OCI-LY7 (cell line): ENCODE results near the gene SMOC2. TPM values are rescaled to one million over a fixed set of nuclear protein-coding genes. Genes with fewer than 3 reads are reported as not detected.

Experiments used
- BruUV-seq: library from RNA; stranded (reverse); fragments of 400-500 nt; replicated peaks from 2 replicates; lab custom pipeline; 2021; lab: Mats Ljungman, UMichigan
- CTCF ChIA-PET: fragments of 300-600 bp; sonication (Branson Sonifier 250); formaldehyde crosslinking; loops from one replicate; lab custom pipeline; 2022; ENCODE audit warnings: antibody characterized with exemption; ENCODE audit not compliant: unreplicated experiment; lab: Charles Lee
- POLR2A ChIA-PET: fragments of 300-600 bp; sonication (Branson Sonifier 250); formaldehyde crosslinking; loops from one replicate; lab custom pipeline; 2022; ENCODE audit warnings: antibody characterized with exemption; lab: Charles Lee
- DNase-seq: peaks from one replicate; pipeline ENCODE4 v3.0.0-alpha.2; 2015; ENCODE audit warnings: low spot score
- H2AFZ ChIP-seq: fragments of 200-600 bp; sonication (generic), shearing (Covaris generic); 2 replicates; pipeline ENCODE4 v1.6.1; 2014; ENCODE audit warnings: mild to moderate bottlenecking, antibody characterized with exemption, low read length, moderate library complexity
- H3K27ac ChIP-seq: fragments of 200-600 bp; sonication (generic); 2 replicates; pipeline ENCODE4 v1.5.1; 2014; ENCODE audit warnings: mixed run types, low read depth, mild to moderate bottlenecking, moderate library complexity, low read length, inconsistent platforms; ENCODE audit not compliant: poor library complexity, severe bottlenecking
- H3K36me3 ChIP-seq: fragments of 200-600 bp; sonication (generic); 2 replicates; pipeline ENCODE4 v1.6.1; 2014; ENCODE audit warnings: mild to moderate bottlenecking, antibody characterized with exemption, low read length, moderate library complexity, mixed read lengths; ENCODE audit not compliant: insufficient read depth
- H3K4me1 ChIP-seq: fragments of 200-600 bp; sonication (generic); 2 replicates; pipeline ENCODE4 v1.5.1; 2014; ENCODE audit warnings: mild to moderate bottlenecking, low read length; ENCODE audit not compliant: insufficient read depth, poor library complexity, severe bottlenecking
- H3K4me2 ChIP-seq: fragments of 200-600 bp; sonication (generic); 2 replicates; pipeline ENCODE4 v1.6.1; 2014; ENCODE audit warnings: mild to moderate bottlenecking, low read length
- H3K4me3 ChIP-seq: fragments of 200-600 bp; sonication (generic); 2 replicates; pipeline ENCODE4 v1.5.1; 2014; ENCODE audit warnings: mild to moderate bottlenecking, low read depth, low read length; ENCODE audit not compliant: poor library complexity, severe bottlenecking
- H3K79me2 ChIP-seq: fragments of 200-600 bp; sonication (generic); 2 replicates; pipeline ENCODE4 v1.6.1; 2016; ENCODE audit warnings: low read depth, mild to moderate bottlenecking, low read length, moderate library complexity, mixed read lengths; ENCODE audit not compliant: insufficient read depth
- H3K9me2 ChIP-seq: fragments of 200-600 bp; sonication (generic); 2 replicates; pipeline ENCODE4 v1.6.1; 2016; ENCODE audit warnings: mild to moderate bottlenecking, low read length, mixed read lengths; ENCODE audit not compliant: insufficient read depth
- H3K9me3 ChIP-seq: fragments of 200-600 bp; sonication (generic); 2 replicates; pipeline ENCODE4 v1.6.1; 2014; ENCODE audit warnings: mild to moderate bottlenecking, mixed run types, low read length, mixed read lengths
- H4K20me1 ChIP-seq: fragments of 200-600 bp; sonication (generic); 2 replicates; pipeline ENCODE4 v1.6.1; 2014; ENCODE audit warnings: mild to moderate bottlenecking, antibody characterized with exemption, low read length, moderate library complexity, mixed read lengths; ENCODE audit not compliant: insufficient read depth
- CTCF ChIP-seq: fragments of 200-600 bp; sonication (generic); conservative IDR thresholded peaks from 2 replicates; pipeline ENCODE4 v1.5.1; 2014; ENCODE audit warnings: mild to moderate bottlenecking, antibody characterized with exemption, low read length, moderate library complexity, mixed read lengths
- EZH2phosphoT487 ChIP-seq: fragments of 200-600 bp; sonication (generic); IDR thresholded peaks from 2 replicates; pipeline ENCODE4 v1.6.1; 2018; ENCODE audit warnings: low read depth, borderline replicate concordance, mild to moderate bottlenecking, mixed run types, antibody characterized with exemption, low read length, moderate library complexity, mixed read lengths
- intact Hi-C: fragments of 100-400 bp; cut with micrococcal nuclease; formaldehyde crosslinking; loops from one replicate; pipeline ENCODE4 v1.10.0; 2022; ENCODE audit not compliant: unreplicated experiment
- total RNA-seq, 2 experiments: library from RNA; depleted of rRNA in 1 of 2; stranded (reverse); fragments of >200 nt in 1 of 2; shearing (Covaris generic) in 1 of 2; gene quantifications; 2 replicates each; pipeline ENCODE4 v1.2.3, GENCODE V29; 2014 to 2022

SMOC2 gene
- total RNA-seq, 2 experiments from 2014 or later: not detected

GRCh38 chr6:168452685-168453377 is 11.8 kb downstream of the SMOC2 start:
- H2AFZ ChIP-seq: no peak overlapping the region
- ChIA-PET POLR2A (no interaction called here), CTCF (no interaction called here)
- no peaks in the 10 kb centered on the region for H4K20me1 ChIP-seq
- H3K4me1 ChIP-seq: no peaks in the 10 kb centered on the region
- TF ChIP-seq CTCF (no peak), EZH2phosphoT487 (no peak)
- DNase-seq: no peak
- H3K9me3 ChIP-seq: no peaks in the 10 kb centered on the region
- no peaks in the 10 kb centered on the region for H3K9me2 ChIP-seq
- BruUV-seq: no TSS peak
- intact Hi-C loops: no loop called here
- no peaks in the 10 kb centered on the region for H3K36me3 ChIP-seq
- no peak overlapping the region for H3K4me2 ChIP-seq
- no peak overlapping the region for H3K4me3 ChIP-seq
- no peak overlapping the region for H3K27ac ChIP-seq
- H3K79me2 ChIP-seq: no peaks in the 10 kb centered on the region

GRCh38 chr6:168455847-168456530 is 15.0 kb downstream of the SMOC2 start:
- intact Hi-C loops: no loop called here
- BruUV-seq: no TSS peak
- no peaks in the 10 kb centered on the region for H3K9me3 ChIP-seq

More at GRCh38 chr6:168455847-168456530, 15.0 kb downstream of the SMOC2 start:
- Histone ChIP-seq H4K20me1 (no peaks in the 10 kb centered on the region), H3K4me1 (no peaks in the 10 kb centered on the region), H3K27ac (no peak overlapping the region), H3K79me2 (no peaks in the 10 kb centered on the region), H3K4me2 (no peak overlapping the region), H3K9me2 (no peaks in the 10 kb centered on the region), H2AFZ (no peak overlapping the region), H3K4me3 (no peak overlapping the region), H3K36me3 (no peaks in the 10 kb centered on the region)
- ChIA-PET POLR2A (no interaction called here), CTCF (no interaction called here)
- DNase-seq: no peak
- no peak for TF ChIP-seq CTCF
- TF ChIP-seq EZH2phosphoT487: no peak
